HUES6 (cell line): ENCODE measurements around the gene ALOX12.
"Not testable (repeated sequence)": the region's sequence is repeated elsewhere in the genome, so short reads cannot be mapped to it uniquely, and the experiment has no call there.

Experiments used
- H3K27ac ChIP-seq: 2 replicates; pipeline ENCODE4 v1.7.0; 2013; ENCODE audit warnings: low read depth, mild to moderate bottlenecking, low read length, inconsistent platforms
- H3K27me3 ChIP-seq: 2 replicates; pipeline ENCODE4 v1.6.1; 2013; ENCODE audit warnings: low read length; ENCODE audit not compliant: control insufficient read depth, insufficient read depth
- H3K36me3 ChIP-seq: 2 replicates; pipeline ENCODE4 v1.6.1; 2013; ENCODE audit warnings: low read length; ENCODE audit not compliant: control insufficient read depth, insufficient read depth
- H3K4me1 ChIP-seq: 2 replicates; pipeline ENCODE4 v1.6.1; 2013; ENCODE audit warnings: low read length; ENCODE audit not compliant: control insufficient read depth, insufficient read depth
- H3K4me3 ChIP-seq: 2 replicates; pipeline ENCODE4 v1.5.1; 2013; ENCODE audit warnings: low read depth, low read length
- H3K9ac ChIP-seq: one replicate; pipeline ENCODE4 v1.6.1; 2013; ENCODE audit warnings: mild to moderate bottlenecking, low read length
- H3K9me3 ChIP-seq: 2 replicates; pipeline ENCODE4 v1.6.1; 2013; ENCODE audit warnings: low read depth, low read length; ENCODE audit not compliant: control insufficient read depth, insufficient read depth

ALOX12 gene

GRCh38 chr17:6995500-6996255 is at the start of gene ALOX12:
TSS of gene ALOX12 (plus strand) at chr17:6996049. CDS start at chr17:6996118, 69 bp downstream.
- H3K27me3 ChIP-seq: peaks cover 36% of the 10 kb centered on the region
- H3K9me3 ChIP-seq: no peaks in the 10 kb centered on the region
- H3K9ac ChIP-seq: peak within 1 kb of the TSS; percentile 46
- peaks cover 8% of the 10 kb centered on the region for H3K4me1 ChIP-seq
- H3K36me3 ChIP-seq: peaks cover 3% of the 10 kb centered on the region
- no peak within 1 kb of the TSS for H3K27ac ChIP-seq
- H3K4me3 ChIP-seq: peak within 1 kb of the TSS; percentile 61

GRCh38 chr17:6947745-6948144 is 48.1 kb upstream of the ALOX12 start:
- no peaks in the 10 kb centered on the region for H3K27me3 ChIP-seq

GRCh38 chr17:6948562-6948961 is 47.3 kb upstream of the ALOX12 start:
- no peaks in the 10 kb centered on the region for H3K36me3 ChIP-seq
- H3K4me3 ChIP-seq: no peak overlapping the region
- H3K4me1 ChIP-seq: no peaks in the 10 kb centered on the region
- H3K9ac ChIP-seq: no peak overlapping the region
- H3K27ac ChIP-seq: no peak overlapping the region
- H3K27me3 ChIP-seq: no peaks in the 10 kb centered on the region
- H3K9me3 ChIP-seq: no peaks in the 10 kb centered on the region

More at GRCh38 chr17:6947745-6948144, 48.1 kb upstream of the ALOX12 start:
- Histone ChIP-seq H3K4me1 (no peaks in the 10 kb centered on the region), H3K27ac (no peak overlapping the region), H3K9ac (no peak overlapping the region), H3K4me3 (no peak overlapping the region), H3K9me3 (no peaks in the 10 kb centered on the region), H3K36me3 (no peaks in the 10 kb centered on the region)

- Histone ChIP-seq H3K27me3 (no peaks in the 10 kb centered on the region), H3K4me1 (no peaks in the 10 kb centered on the region), H3K4me3 (no peak overlapping the region), H3K9me3 (no peaks in the 10 kb centered on the region), H3K27ac (no peak overlapping the region), H3K9ac (no peak overlapping the region), H3K36me3 (no peaks in the 10 kb centered on the region)
Observed at GRCh38 chr17:6948976-6949375, 46.9 kb upstream of the ALOX12 start.

- not testable (repeated sequence) for H3K27ac ChIP-seq, H3K4me1 ChIP-seq, H3K4me3 ChIP-seq, H3K9me3 ChIP-seq, H3K9ac ChIP-seq, H3K36me3 ChIP-seq, H3K27me3 ChIP-seq
Observed at GRCh38 chr17:6950938-6951337, 44.9 kb upstream of the ALOX12 start.

GRCh38 chr17:6953689-6954088 is 42.2 kb upstream of the ALOX12 start:
- H3K4me3 ChIP-seq: no peak overlapping the region
- H3K4me1 ChIP-seq: no peaks in the 10 kb centered on the region
- H3K27me3 ChIP-seq: 0 out of 2 replicates have a peak, but pooled peaks cover under 1% of the 10 kb centered on the region
- no peaks in the 10 kb centered on the region for H3K9me3 ChIP-seq
- no peak overlapping the region for H3K9ac ChIP-seq
- no peaks in the 10 kb centered on the region for H3K36me3 ChIP-seq
- H3K27ac ChIP-seq: no peak overlapping the region

GRCh38 chr17:6959700-6960099 is 36.1 kb upstream of the ALOX12 start:
- no peaks in the 10 kb centered on the region for H3K36me3 ChIP-seq
- no peak overlapping the region for H3K4me3 ChIP-seq
- H3K9ac ChIP-seq: no peak overlapping the region
- H3K27ac ChIP-seq: no peak overlapping the region
- peaks cover 9% of the 10 kb centered on the region; the same call in 1 of the 2 replicates for H3K27me3 ChIP-seq
- no peaks in the 10 kb centered on the region for H3K4me1 ChIP-seq
- no peaks in the 10 kb centered on the region for H3K9me3 ChIP-seq

- Histone ChIP-seq H3K4me3 (no peak overlapping the region), H3K27me3 (no peaks in the 10 kb centered on the region), H3K4me1 (no peaks in the 10 kb centered on the region), H3K9ac (no peak overlapping the region), H3K36me3 (no peaks in the 10 kb centered on the region), H3K27ac (no peak overlapping the region), H3K9me3 (no peaks in the 10 kb centered on the region)
Observed at GRCh38 chr17:6969323-6969726, 26.5 kb upstream of the ALOX12 start.

- no peak overlapping the region for H3K4me3 ChIP-seq
- H3K9me3 ChIP-seq: no peaks in the 10 kb centered on the region
- no peaks in the 10 kb centered on the region for H3K36me3 ChIP-seq
- H3K27ac ChIP-seq: no peak overlapping the region
- no peaks in the 10 kb centered on the region for H3K4me1 ChIP-seq
- H3K9ac ChIP-seq: no peak overlapping the region
- H3K27me3 ChIP-seq: no peaks in the 10 kb centered on the region
Observed at GRCh38 chr17:6970992-6971391, 24.9 kb upstream of the ALOX12 start.

- H3K27me3 ChIP-seq, H3K9ac ChIP-seq, H3K36me3 ChIP-seq, H3K27ac ChIP-seq, H3K4me3 ChIP-seq, H3K9me3 ChIP-seq, H3K4me1 ChIP-seq: not testable (repeated sequence)
Observed at GRCh38 chr17:6979440-6979839, 16.4 kb upstream of the ALOX12 start.

- Histone ChIP-seq H3K9ac (no peak overlapping the region), H3K36me3 (no peaks in the 10 kb centered on the region), H3K4me3 (no peak overlapping the region), H3K27ac (no peak overlapping the region), H3K4me1 (peaks cover 4% of the 10 kb centered on the region; the same call in 1 of the 2 replicates), H3K27me3 (no peaks in the 10 kb centered on the region), H3K9me3 (no peaks in the 10 kb centered on the region)
Observed at GRCh38 chr17:6981426-6981825, 14.4 kb upstream of the ALOX12 start.
